ENCODE results near the gene DNASE2.

GRCh38 chr19:12922959-12923358 is 41.7 kb upstream of the DNASE2 start:
- TF ChIP-seq CTCF (IDR thresholded peaks at IDR 0.05; ENCODE audit: low read length) (no peak), EZH2 (optimal IDR thresholded peaks at IDR 0.05; ENCODE audit: low read depth, low read length) (no peak)
